HEK293 (cell line): ENCODE measurements around the gene DENND4B.

Source experiments
- HOXD13 ChIP-seq: sonication (generic); formaldehyde crosslinking; IDR thresholded peaks from 2 replicates; pipeline ENCODE4 v1.8.0; 2022; ENCODE audit warnings: missing genetic modification reagents, borderline replicate concordance
- KLF9 ChIP-seq: fragments of 450-650 bp; formaldehyde crosslinking; IDR thresholded peaks from 2 replicates; pipeline ENCODE4 v1.5.1; 2016; ENCODE audit warnings: missing biosample characterization, missing genetic modification characterization, low read depth
- PRDM1 ChIP-seq: fragments of 450-650 bp; formaldehyde crosslinking; IDR thresholded peaks from 2 replicates; pipeline ENCODE4; 2016; ENCODE audit warnings: missing biosample characterization, missing genetic modification characterization
- SP2 ChIP-seq: fragments of 450-650 bp; formaldehyde crosslinking; IDR thresholded peaks from 2 replicates; pipeline ENCODE4 v1.5.1; 2016; ENCODE audit warnings: missing biosample characterization, missing genetic modification characterization
- TCF7L2 ChIP-seq: IDR thresholded peaks from 2 replicates; pipeline ENCODE4 v1.6.1; 2011; ENCODE audit warnings: low read depth, mild to moderate bottlenecking, inconsistent platforms, low read length, moderate library complexity, borderline replicate concordance
- TSHZ1 ChIP-seq: fragments of 450-650 bp; formaldehyde crosslinking; IDR thresholded peaks from 2 replicates; pipeline ENCODE4 v1.5.1; 2016; ENCODE audit warnings: missing biosample characterization, missing genetic modification characterization, borderline replicate concordance
- ZBTB11 ChIP-seq: fragments of 450-650 bp; formaldehyde crosslinking; conservative IDR thresholded peaks from 2 replicates; pipeline ENCODE4 v1.5.1; 2016; ENCODE audit warnings: low read depth, missing biosample characterization, missing genetic modification characterization
- ZBTB49 ChIP-seq: fragments of 450-650 bp; formaldehyde crosslinking; IDR thresholded peaks from 2 replicates; pipeline ENCODE4 v1.5.1; 2016; ENCODE audit warnings: missing biosample characterization, missing genetic modification characterization, low read depth
- ZFHX2 ChIP-seq: fragments of 450-650 bp; formaldehyde crosslinking; conservative IDR thresholded peaks from 2 replicates; pipeline ENCODE4 v1.5.1; 2016; ENCODE audit warnings: missing biosample characterization, missing genetic modification characterization
- ZIC2 ChIP-seq: fragments of 450-650 bp; formaldehyde crosslinking; IDR thresholded peaks from 2 replicates; pipeline ENCODE4 v1.5.1; 2016; ENCODE audit warnings: missing biosample characterization, missing genetic modification characterization
- ZNF10 ChIP-seq: fragments of 450-650 bp; formaldehyde crosslinking; IDR thresholded peaks from 2 replicates; pipeline ENCODE4 v1.5.1; 2017; ENCODE audit warnings: missing biosample characterization, missing genetic modification characterization
- ZNF280D ChIP-seq: fragments of 450-650 bp; formaldehyde crosslinking; IDR thresholded peaks from 2 replicates; pipeline ENCODE4 v1.5.1; 2016; ENCODE audit warnings: missing biosample characterization, missing genetic modification characterization
- ZNF341 ChIP-seq: fragments of 450-650 bp; formaldehyde crosslinking; IDR thresholded peaks from 2 replicates; pipeline ENCODE4; 2016; ENCODE audit warnings: low read depth, missing biosample characterization, missing genetic modification characterization
- ZNF600 ChIP-seq: fragments of 450-650 bp; formaldehyde crosslinking; IDR thresholded peaks from 2 replicates; pipeline ENCODE4 v1.5.1; 2016; ENCODE audit warnings: missing biosample characterization, missing genetic modification characterization

Gene DENND4B

GRCh38 chr1:153985941-153986761, 39.6 kb upstream of the DENND4B start, which contains the start of gene RAB13 (continued):
- peak; percentile 28; the same call in 1 of the 2 replicates for TF ChIP-seq ZBTB11 (tag by site-specific recombination)
- 0 out of 2 replicates have a peak, but pooled peaks have one; percentile 7 for TF ChIP-seq ZNF10
- peak; percentile 75 for TF ChIP-seq ZFHX2
- no peak for TF ChIP-seq ZBTB49 (tag by site-specific recombination)
- no peak for TF ChIP-seq TSHZ1 (tag by site-specific recombination)
- no peak for TF ChIP-seq HOXD13 (CRISPR knock-in tag)
- TF ChIP-seq SP2 (tag by site-specific recombination) = peak; percentile 85
- peak; percentile 83; the same call in 1 of the 2 replicates for TF ChIP-seq PRDM1 (tag by site-specific recombination)
- TF ChIP-seq ZNF600 (tag by site-specific recombination) = no peak
- TF ChIP-seq KLF9 (tag by site-specific recombination) = peak; percentile 48; the same call in 1 of the 2 replicates
- no peak for TF ChIP-seq ZIC2
- 0 out of 2 replicates have a peak, but pooled peaks have one; percentile 3 for TF ChIP-seq ZNF280D
- TF ChIP-seq TCF7L2 = no peak
- TF ChIP-seq ZNF341 = peak; percentile 42; the same call in 1 of the 2 replicates
